DLD1 (cell line): ENCODE data around the gene ZNF484.
"Not testable (repeated sequence)": the region's sequence is repeated elsewhere in the genome, so short reads cannot be mapped to it uniquely, and the experiment has no call there.

Experiments
- in situ Hi-C: cut with HindIII; loops from 2 replicates; pipeline ENCODE4 v1.10.0; 2017; ENCODE audit warnings: low sequenced_read_pairs

ZNF484 gene

DNA sequence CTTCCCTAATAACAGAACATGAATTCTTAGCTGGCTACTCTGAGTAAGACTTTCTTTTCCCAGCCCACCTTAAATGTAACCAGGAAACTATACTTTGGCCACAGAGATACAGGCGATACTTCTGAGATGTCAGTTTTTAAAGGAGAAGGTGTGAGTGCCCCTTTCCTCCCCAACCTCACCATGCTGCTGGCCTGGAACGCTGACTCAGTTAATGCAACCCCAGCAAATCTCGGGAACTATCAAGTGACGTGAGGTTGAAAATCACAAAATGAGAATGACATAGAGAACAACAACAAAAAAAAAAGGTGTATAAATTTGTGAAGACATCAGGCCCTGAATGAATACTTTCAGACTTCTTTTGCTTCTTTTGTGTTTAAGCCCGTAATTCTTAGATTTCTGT, 13.7 kb downstream of the ZNF484 start:
- in situ Hi-C loops = no loop called here

DNA sequence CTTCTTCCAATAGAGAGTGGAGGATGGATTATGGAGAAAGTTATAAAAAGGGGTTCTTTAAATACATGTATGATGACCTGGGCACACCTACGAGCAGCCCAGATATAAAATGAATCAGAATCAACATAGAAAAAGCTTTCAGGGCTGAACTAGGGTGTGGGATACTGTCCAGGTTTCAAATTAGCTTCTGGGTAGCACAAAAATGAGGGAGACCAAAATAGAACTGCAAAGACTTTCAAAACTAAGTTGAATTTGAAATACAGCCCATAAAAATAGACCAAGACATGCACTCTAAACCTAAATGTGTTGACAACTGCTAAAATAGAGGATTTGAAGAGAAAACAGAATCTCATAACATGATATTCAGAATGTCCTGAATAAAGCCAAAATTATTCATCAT, 17.0 kb downstream of the ZNF484 start:
- in situ Hi-C loops = no loop called here

DNA sequence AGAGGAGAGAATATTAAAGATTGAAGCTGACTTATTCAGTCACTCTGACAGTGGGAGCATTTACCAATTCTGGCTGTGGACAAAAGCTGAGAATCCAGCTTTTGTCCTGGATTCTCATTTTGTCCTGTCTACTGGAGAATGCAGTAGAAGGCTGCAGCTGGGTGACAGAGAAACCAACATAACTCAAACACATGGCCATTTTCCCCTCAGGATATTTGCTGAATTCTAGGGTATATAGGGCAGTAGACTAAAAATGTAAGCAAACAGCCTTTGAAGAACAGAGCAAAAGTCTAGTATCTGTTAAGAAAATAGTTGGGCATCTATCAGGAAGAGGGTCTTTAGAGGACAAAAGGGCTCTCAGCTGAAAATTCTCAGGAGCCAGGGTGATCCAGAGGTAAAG, 20.6 kb downstream of the ZNF484 start:
- in situ Hi-C loops = no loop called here

DNA sequence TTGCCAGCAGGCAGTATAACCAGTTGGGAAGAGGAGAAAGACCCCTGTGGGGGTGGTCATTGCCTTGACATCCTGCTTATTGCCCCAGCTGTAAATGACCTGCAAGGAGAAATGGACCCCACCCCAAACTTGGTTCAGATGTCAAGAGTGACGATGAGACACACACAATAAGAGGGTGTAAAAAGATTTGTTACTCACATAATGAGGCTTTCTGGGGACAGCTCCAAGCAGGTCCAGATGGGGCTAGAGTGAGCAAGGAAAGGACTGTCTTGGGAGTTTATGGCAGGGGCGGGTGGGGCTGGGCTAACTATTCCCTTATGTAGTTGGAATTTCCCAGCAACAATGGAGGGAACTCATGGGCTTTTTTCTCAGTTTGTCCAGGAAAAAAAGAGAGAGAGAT, 24.1 kb downstream of the ZNF484 start:
- in situ Hi-C loops = no loop called here

DNA sequence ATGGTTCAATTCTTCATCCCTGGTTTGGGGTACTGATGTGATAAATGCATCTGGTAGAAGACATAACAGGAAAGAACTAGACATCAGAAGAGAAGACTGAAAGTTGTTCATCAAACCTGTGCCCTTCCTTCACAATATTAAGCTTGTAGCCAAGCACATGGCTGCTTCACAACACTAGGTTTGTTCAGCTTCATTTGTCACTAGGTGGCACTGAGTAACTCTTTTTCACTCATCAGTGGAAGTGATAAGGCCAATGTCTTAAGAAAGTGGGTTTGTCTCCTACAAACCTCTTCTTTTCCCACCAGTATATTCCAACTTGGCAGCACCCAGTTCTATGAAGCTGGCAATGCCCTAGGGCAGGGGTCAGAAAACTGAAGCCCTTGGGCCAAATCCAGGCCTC, 26.9 kb downstream of the ZNF484 start:
- in situ Hi-C loops = no loop called here

DNA sequence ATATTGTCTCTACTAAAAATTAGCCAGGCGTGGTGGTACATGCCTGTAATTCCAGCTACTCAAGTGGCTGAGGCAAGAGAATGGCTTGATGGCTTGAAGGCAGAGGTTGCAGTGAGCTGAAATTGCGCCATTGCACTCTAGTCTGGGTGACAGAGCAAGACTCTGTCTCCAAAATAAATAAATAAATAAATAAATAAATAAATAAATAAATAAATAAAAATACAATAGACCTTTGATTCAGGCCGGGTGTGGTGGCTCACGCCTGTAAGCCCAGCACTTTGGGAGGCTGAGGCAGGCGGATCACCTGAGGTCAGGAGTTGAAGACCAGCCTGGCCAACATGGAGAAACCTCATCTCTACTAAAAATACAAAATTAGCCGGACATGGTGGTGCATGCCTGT, 29.1 kb downstream of the ZNF484 start:
- in situ Hi-C loops = not testable (repeated sequence)

DNA sequence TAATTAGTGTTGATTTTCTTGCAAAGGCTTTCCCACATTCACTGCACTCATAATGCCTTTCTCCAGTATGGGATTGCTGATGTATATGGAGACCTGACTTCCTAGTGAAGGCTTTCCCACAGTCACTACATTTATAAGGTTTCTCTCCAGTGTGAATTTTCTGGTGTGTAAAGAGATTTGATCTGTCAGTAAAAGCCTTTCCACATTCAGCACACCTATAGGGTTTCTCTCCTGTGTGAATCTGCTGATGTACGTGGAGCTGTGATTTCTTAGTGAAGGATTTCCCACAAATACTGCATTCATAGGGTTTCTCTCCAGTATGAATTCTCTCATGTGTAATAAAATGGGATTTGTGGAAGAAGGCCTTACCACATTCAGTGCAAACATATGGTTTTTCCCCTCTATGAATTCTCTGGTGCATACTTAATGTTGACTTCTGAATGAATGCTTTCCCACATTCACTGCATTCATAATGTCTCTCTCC, 31.1 kb downstream of the ZNF484 start:
- in situ Hi-C loops = no loop called here

DNA sequence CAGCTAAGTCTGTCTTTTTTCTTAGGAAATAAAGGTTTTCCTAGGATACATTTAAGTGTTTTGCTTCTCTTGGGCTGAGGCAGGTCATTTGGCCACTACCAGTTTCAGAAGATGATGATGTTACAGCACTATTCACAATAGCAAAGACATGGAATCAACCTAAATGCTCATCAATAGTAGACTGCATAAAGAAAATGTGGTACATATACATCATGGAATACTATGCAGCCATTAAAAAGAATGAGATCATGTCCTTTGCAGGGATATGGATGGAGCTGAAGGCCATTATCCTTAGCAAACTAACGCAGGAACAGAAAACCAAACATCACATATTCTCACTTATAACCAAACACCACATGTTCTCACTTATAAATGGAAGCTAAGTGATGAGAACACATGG, 39.4 kb downstream of the ZNF484 start:
- in situ Hi-C loops = not testable (repeated sequence)

DNA sequence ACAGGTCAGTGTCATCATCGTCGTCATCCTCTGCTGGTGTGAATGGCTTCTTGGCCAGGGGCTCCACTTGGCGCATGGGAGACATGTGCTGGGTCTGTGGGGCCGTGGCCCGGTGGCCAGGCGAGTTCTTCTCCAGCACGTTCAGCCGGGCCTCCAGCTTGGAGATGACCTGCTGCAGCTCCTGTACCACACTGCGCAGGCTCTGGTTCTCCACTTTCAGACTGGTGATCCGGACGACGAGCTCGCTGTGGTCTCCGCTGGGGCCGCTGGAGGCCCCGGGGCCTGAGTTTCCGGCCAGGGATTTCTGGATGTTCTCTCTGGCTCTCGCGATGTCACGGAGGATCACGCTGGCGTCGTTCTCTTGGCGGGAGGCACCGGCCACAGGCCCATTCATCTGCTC, 40.6 kb downstream of the ZNF484 start:
- in situ Hi-C loops = no loop called here

DNA sequence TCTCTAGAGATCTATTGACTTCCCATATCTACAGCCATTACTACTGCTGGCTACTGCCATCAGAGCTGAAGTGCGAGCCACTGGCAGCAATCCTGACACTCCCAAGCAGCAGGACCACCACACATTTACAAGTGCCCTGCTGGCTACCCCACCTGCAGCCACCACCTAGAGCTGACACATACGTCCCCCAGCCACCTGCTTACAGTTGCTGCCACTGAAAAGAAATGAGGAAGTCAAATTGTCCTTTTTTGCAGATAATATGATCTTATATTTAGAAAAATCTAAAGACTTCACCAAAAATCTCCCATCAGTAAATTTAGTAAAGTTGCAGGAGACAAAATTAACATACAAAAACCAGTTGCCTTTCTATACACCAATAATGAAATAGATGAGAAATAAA, 48.4 kb downstream of the ZNF484 start:
- in situ Hi-C loops = no loop called here

DNA sequence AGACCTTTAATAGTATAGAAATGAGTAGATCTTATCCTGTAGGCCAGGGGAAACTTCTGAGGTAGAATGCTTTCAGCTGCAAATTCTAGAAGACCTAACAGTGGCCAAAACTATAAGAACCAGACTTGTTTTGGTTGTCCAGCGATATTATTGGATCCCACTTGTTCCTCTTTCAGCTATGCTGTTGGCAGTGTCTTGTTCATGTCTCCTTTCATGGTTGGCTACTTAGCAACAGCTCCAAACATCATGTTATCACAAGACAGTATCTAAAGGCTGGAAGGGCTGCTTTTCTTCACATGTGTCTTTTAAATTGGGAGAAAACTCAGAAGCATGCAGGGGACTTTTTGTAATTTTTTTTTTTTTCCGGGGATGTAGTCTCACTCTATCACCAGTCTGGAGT, 52.8 kb downstream of the ZNF484 start:
- in situ Hi-C loops = not testable (repeated sequence)

DNA sequence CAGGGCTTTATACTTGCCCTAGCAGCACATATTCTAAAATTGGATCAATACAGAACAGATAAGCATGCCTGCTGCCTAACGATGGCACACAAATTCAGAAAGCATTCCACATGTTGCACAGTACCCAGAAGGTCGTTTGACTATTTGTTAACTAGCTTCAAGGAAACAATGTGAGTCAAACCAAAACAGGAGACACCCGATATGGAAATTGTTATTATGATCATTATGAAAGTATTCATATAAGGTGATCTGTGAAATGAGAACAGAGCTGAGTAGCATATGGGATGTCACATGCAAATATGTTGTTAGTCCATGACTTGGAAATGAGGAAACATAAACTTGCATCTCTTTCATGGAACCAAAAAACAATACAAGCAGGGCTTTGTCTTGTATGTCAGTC, 56.9 kb downstream of the ZNF484 start:
- in situ Hi-C loops = no loop called here

DNA sequence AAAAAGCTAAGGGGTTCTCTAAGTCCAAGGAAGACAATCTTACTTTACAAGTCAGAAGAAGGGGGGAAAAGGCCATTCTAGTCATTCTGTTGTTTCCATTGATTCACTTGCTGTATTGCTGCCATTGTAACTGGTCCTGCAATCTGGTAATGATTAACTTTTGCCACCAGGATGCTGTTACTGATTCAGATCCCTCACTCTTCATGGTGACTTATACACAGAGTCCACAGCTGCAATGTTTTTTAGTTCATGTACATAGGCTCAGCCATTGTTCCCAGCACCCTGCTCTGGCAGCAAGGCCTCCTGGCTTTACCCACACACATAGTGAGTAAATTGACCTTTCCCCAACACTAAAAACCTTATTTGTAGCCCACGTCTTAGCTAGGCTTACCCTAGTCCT, 57.9 kb downstream of the ZNF484 start:
- in situ Hi-C loops = not testable (repeated sequence)

DNA sequence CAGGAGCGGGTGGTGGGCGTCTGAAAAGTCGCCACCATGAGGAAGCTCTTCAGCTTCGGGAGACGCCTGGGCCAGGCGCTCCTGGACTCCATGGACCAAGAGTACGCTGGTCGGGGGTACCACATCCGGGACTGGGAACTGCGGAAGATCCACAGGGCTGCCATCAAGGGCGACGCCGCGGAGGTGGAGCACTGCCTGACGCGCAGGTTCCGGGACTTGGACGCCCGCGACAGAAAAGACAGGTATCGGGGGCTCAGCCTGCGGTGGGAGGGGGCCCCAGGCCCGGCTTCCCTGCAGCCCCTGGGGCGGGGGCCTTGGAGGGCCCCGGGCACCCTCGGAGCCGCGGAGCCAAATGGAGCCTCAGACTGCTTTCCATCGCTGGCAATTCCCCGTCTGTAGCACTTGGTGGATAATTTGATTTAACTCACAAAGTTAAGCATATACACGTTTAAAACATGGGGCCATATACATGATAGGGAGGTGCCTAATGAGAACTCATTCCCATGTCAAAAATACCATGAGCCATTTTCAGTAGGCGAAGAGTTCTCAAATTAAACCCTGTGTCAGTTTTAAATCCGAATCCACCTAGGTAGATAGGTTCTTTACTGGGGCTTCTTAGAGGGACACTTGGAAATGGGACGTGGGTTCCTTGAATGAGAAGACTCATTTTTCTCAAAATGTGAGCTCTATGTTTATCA, 68.1 kb downstream of the ZNF484 start:
- in situ Hi-C loops = not testable (repeated sequence)

DNA sequence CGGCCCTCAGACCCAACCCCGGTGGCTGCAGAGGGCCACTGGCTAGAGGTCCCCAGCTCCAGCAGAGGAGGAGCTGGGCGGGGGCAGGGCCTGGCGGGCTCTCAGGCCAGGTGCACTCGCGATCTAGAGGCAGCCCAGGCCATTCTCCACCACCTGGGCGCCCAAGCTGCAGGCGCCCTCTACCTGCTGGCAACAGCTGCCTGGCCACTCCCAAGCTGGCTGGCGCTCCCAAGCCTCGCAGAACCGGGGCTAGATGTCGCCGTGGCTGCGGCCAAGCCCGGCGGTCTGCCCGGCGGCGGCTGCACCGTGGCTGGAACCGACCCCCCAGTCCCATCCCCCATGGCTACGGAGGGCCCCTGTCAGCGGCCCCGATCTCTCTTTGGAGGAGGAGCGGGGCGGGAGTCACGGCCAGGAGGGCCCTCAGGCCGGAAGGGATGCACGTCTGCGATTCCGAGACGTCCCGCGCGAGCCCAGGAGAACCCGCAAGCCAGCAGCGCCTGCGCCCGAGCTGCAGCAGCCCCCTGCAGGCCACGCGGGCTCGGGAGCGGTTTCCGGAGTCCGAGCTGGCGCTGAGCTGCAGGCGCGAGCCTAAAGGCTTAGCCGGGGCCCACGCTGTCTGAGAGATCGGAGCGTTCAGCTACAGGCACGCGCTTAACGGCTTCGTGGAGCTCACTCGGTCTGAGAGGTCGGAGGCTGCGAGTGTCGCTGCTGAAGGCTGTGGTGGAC, 68.9 kb downstream of the ZNF484 start:
- in situ Hi-C loops = no loop called here

DNA sequence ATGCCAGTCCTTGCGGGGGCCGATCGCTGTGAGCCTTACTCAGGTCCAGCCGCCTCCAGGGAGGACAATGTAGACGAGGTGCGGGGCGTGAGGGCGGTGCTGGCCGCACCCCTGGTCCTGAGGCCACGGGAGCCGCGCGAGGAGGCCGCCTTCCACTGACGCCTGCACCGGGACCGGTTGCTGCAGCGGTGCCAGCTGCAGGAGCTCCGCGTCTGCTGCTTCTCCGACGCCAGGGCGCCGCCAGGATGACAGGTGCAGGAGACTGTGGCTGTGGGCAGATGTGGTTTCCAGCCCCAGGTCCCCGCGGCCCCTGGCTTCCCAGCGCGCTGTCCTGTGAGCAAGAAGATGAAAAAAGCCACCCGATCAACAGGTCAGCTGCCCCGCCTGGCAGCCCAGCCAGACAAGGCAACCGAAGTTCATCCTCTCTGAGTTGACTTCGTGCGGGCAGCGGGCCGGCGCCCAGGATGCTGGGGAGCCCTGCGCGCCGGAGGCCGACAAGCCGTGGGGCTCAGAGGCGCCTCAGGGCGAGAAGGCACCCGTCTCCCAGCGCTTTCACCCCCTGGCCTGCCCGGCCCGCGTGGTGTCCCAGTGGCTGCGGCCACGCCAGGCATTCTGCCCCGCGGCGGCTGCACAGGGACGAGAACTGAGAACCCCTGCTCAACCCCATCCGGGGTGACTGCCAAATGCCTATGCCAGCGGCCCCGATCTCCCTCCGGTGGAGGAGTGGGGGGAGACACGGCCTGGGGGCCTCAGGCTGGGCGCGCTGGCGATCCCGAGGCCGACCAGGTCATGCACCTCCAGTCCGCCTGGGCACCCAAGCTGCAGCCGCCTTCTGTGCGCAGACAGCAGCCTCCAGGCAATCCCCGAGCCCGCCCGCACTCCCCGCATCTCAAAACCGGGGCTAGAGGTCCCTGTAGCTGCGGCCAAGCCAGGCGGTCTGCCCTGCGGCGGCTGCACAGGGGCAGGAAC, 69.8 kb downstream of the ZNF484 start:
- in situ Hi-C loops = no loop called here

DNA sequence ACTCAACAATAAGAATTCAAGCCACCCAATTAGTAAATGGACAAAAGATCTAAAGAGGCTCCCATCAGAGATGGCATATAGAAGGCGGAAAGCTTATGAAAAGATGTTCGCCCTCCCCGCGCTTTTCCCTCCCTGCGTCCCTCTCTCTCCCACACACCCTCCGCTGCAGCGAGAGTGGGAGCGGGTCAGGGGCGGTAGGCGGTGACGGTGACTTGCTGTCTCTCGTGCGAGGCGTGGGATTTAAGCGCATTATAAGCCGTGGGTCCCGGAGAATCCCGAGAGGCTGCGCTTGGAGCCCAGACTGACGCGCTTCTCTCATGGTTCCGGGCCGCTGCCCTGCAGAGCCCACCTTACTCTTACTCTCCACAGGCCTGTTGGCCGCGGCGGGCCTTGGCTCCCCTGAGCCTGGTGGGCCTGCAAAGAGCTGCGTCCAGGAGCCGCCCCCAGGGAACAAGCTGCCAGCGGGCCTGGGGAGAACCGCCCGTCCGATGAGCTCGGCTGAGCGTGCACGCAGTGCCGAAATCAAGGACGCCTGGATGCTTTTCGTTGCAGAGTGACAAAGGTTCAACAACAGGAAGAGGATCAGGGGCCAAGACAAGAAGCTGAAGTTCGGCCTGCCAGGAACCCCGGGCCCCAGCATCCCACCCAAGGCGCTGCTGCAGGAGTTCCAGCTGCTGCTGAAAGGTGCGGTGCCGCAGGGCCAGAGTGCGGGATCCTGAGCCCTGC, 70.6 kb downstream of the ZNF484 start:
- in situ Hi-C loops = no loop called here

DNA sequence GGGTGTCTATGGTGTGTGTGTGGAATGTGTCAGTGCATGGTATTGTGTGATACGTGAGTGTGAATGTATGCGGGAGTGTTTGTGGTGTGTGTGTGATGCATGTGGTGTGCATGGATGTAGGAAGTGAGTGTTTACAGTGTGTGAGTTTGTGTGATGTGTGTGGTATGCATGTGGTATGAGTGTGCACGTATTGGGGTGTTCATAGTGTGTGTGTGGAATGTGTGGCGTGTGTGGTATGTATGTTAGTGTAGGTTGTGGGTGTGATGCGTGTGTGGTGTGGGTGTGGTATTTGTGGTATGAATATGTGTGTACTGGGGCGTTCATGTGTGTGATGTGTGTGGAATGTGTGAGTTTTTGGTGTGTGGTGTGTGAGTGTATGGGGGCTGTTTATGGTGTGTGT, 73.1 kb downstream of the ZNF484 start:
- in situ Hi-C loops = no loop called here

DNA sequence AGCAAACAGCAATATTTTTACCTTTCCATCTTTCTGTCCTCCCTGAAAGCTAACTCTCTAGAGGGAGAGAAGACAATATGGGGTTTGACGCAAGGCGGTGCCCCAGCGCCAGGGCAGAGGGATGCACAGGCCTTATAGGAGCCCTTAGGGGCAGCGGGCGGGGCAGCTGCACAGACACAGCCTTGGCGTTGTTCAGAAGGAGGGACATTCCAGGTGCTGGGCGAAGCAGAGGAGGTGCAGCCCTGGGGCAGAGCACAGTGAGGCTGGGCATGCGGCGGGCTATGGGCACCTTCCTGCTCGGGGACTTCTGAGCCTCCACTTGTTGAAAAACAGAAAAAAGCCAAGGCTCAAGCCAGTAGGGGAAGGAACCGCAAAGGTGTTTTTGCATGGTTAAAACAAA, 79.5 kb downstream of the ZNF484 start:
- in situ Hi-C loops = no loop called here

DNA sequence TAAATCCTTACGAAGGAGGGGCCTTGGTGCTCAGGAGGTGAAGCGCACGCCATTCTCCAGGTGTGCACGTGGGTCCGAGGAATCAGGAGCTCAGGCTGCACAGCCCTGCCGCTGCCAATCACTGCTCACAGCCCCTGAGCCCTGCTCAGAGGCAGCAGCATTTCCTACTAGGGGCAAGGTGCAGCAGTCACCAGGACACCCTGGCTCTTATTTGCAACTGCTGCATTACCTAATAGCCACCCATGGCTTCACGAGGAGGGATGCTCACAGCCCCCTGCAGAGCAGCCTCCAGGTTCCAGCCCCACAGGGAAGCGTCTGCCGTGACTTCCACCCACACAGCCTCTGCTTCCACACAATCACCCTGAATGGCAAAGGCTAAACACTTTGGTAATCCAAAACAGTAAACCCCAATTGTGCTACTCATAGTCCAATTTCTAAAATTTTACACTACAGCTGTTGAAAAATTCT, 81.5 kb downstream of the ZNF484 start:
- in situ Hi-C loops = not testable (repeated sequence)
